Endodermal cell (in vitro differentiated cells): ENCODE results near the gene MRPS18A. TPM values are rescaled to one million over a fixed set of nuclear protein-coding genes. Genes with fewer than 3 reads are reported as not detected.

Experiments
- DNase-seq: peaks from one replicate; pipeline ENCODE4 v3.0.0-alpha.2; 2017
- H3K27ac ChIP-seq: 2 replicates; pipeline ENCODE4 v1.5.1; 2013; ENCODE audit warnings: mild to moderate bottlenecking, low read depth, low read length, moderate library complexity
- H3K27me3 ChIP-seq: 2 replicates; pipeline ENCODE4 v1.6.1; 2013; ENCODE audit warnings: mild to moderate bottlenecking, low read length, moderate library complexity; ENCODE audit not compliant: insufficient read depth, control insufficient read depth, poor library complexity, severe bottlenecking
- H3K36me3 ChIP-seq: 2 replicates; pipeline ENCODE4 v1.7.0; 2013; ENCODE audit warnings: mild to moderate bottlenecking, low read length, moderate library complexity; ENCODE audit not compliant: control insufficient read depth, insufficient read depth
- H3K4me1 ChIP-seq: one replicate; pipeline ENCODE4 v1.7.0; 2013; ENCODE audit warnings: low read length; ENCODE audit not compliant: control insufficient read depth, insufficient read depth
- H3K4me3 ChIP-seq: 2 replicates; pipeline ENCODE4 v1.5.1; 2013; ENCODE audit warnings: mild to moderate bottlenecking, low read length, moderate library complexity
- H3K9ac ChIP-seq: 2 replicates; pipeline ENCODE4 v1.6.1; 2013; ENCODE audit warnings: mild to moderate bottlenecking, low read length, moderate library complexity; ENCODE audit not compliant: poor library complexity, severe bottlenecking; ENCODE audit errors: extremely low read depth
- H3K9me3 ChIP-seq: 2 replicates; pipeline ENCODE4 v1.6.1; 2013; ENCODE audit warnings: mild to moderate bottlenecking, low read length, moderate library complexity; ENCODE audit not compliant: control insufficient read depth
- H3K27ac Mint-ChIP-seq: 2 replicates; pipeline ENCODE4 v1.8.0; 2020; ENCODE audit warnings: mixed read lengths
- H3K27me3 Mint-ChIP-seq: 2 replicates; pipeline ENCODE4 v1.8.0; 2021; ENCODE audit warnings: mild to moderate bottlenecking, mixed read lengths; ENCODE audit not compliant: insufficient read depth
- H3K36me3 Mint-ChIP-seq: 2 replicates; pipeline ENCODE4 v1.8.0; 2020; ENCODE audit warnings: low read depth, mixed read lengths
- H3K4me1 Mint-ChIP-seq: 2 replicates; pipeline ENCODE4 v1.8.0; 2020; ENCODE audit warnings: mixed read lengths
- H3K4me3 Mint-ChIP-seq: 2 replicates; pipeline ENCODE4 v1.8.0; 2020; ENCODE audit warnings: mild to moderate bottlenecking, moderate library complexity, mixed read lengths
- H3K9me3 Mint-ChIP-seq: 2 replicates; pipeline ENCODE4 v1.8.0; 2020; ENCODE audit warnings: mild to moderate bottlenecking, mixed read lengths
- CTCF ChIP-seq: fragments of 200-600 bp; sonication (generic); conservative IDR thresholded peaks from 2 replicates; pipeline ENCODE4 v1.5.0; 2021; ENCODE audit warnings: antibody characterized with exemption, mild to moderate bottlenecking
- WGBS, 2 experiments: methylation state at CpG; one replicate each; pipeline versions ENCODE4 v1.1.5 to v1.1.7; 2013; ENCODE audit warnings: missing lambda C conversion rate in 2 of 2, mixed read lengths in 1 of 2; ENCODE audit not compliant: insufficient coverage in 1 of 2, insufficient read length in 1 of 2; 5-methylcytosine and 5-hydroxymethylcytosine counted together
- total RNA-seq, 2 donors: library from RNA; stranded (reverse); fragmentation: NEBNext Ultra II Directional in 1 of 2; extraction: Animal tissue kit (Norgen Biotek cat#: 25700) in 1 of 2; gene quantifications; 2 replicates in 1 of 2; 3 replicates in 1 of 2; pipeline ENCODE4 v1.2.1, GENCODE V29; 2021

The MRPS18A gene
- total RNA-seq, 2 donors from 2014 or later, result 53.6 to 58.8 TPM

- Mint-ChIP-seq H3K9me3 (no peaks in the 10 kb centered on the region), H3K36me3 (peaks cover 5% of the 10 kb centered on the region), H3K4me1 (peaks cover 18% of the 10 kb centered on the region), H3K27ac (no peak overlapping the region), H3K4me3 (no peak overlapping the region), H3K27me3 (peaks cover 2% of the 10 kb centered on the region)
- no peak overlapping the region for H3K9ac ChIP-seq
- H3K4me1 ChIP-seq, result no peaks in the 10 kb centered on the region
- no peak overlapping the region for H3K4me3 ChIP-seq
- H3K27ac ChIP-seq, result no peak overlapping the region
- peaks cover 6% of the 10 kb centered on the region for H3K36me3 ChIP-seq
- no peak for DNase-seq
- no peak for TF ChIP-seq CTCF
- no peaks in the 10 kb centered on the region for H3K27me3 ChIP-seq
- WGBS, 2 experiments, result 91 to 96% methylated on average over 3 of the region's 3 CpGs
- no peaks in the 10 kb centered on the region for H3K9me3 ChIP-seq
These were observed 40.0 kb downstream of the MRPS18A start for GRCh38 chr6:43647613-43648012.

- peak overlapping the region; percentile 73 for H3K4me3 ChIP-seq
- Mint-ChIP-seq H3K4me3 (peak overlapping the region; percentile 59), H3K36me3 (peaks cover 16% of the 10 kb centered on the region), H3K9me3 (no peaks in the 10 kb centered on the region), H3K27ac (peak overlapping the region; percentile 83), H3K27me3 (no peaks in the 10 kb centered on the region), H3K4me1 (peaks cover 24% of the 10 kb centered on the region)
- no peak overlapping the region for H3K9ac ChIP-seq
- H3K36me3 ChIP-seq, result peaks cover 22% of the 10 kb centered on the region
- no peak for TF ChIP-seq CTCF
- H3K27me3 ChIP-seq, result no peaks in the 10 kb centered on the region
- H3K9me3 ChIP-seq, result no peaks in the 10 kb centered on the region
- DNase-seq, result no peak
- 26 to 27% methylated on average over 4 to 9 of the region's 9 CpGs for whole genome bisulfite sequencing, 2 experiments
- H3K27ac ChIP-seq, result no peak overlapping the region
- H3K4me1 ChIP-seq, result peaks cover under 1% of the 10 kb centered on the region
These were observed 42.0 kb downstream of the MRPS18A start for GRCh38 chr6:43645613-43645964.

GRCh38 chr6:43644940-43645612, 42.5 kb downstream of the MRPS18A start, which contains the start of gene RSPH9:
Gene RSPH9 (plus strand): TSS chr6:43645036. CDS start chr6:43645099, 63 bp downstream.
- H3K4me3 Mint-ChIP-seq, result peak within 1 kb of the TSS; percentile 59
- peaks cover 21% of the 10 kb centered on the region for H3K36me3 Mint-ChIP-seq
- WGBS, 2 experiments, result 0 to 4% methylated on average over 7 to 52 of the region's 52 CpGs
- H3K9me3 ChIP-seq, result no peaks in the 10 kb centered on the region
- peak; percentile 98 for DNase-seq
- no peak within 1 kb of the TSS for H3K9ac ChIP-seq
- H3K27me3 ChIP-seq, result no peaks in the 10 kb centered on the region
- H3K27ac Mint-ChIP-seq, result peak within 1 kb of the TSS; percentile 92
- peak within 1 kb of the TSS; percentile 67 for H3K27ac ChIP-seq
- H3K9me3 Mint-ChIP-seq, result no peaks in the 10 kb centered on the region
- peaks cover 27% of the 10 kb centered on the region for H3K36me3 ChIP-seq
- peaks cover 5% of the 10 kb centered on the region for H3K4me1 ChIP-seq
- no peaks in the 10 kb centered on the region for H3K27me3 Mint-ChIP-seq
- H3K4me3 ChIP-seq, result peak within 1 kb of the TSS; percentile 73
- no peak for TF ChIP-seq CTCF
- H3K4me1 Mint-ChIP-seq, result peaks cover 29% of the 10 kb centered on the region
